CD4-positive, alpha-beta T cell (primary cell): ENCODE measurements around the gene DNTT. TPM values are rescaled to one million over a fixed set of nuclear protein-coding genes. Genes with fewer than 3 reads are reported as not detected.

Experiments
- ATAC-seq: fragments of 200-7000 bp; cut with Tn5 transposase; one replicate; pipeline ENCODE4 v1.10.0; 2022; ENCODE audit warnings: mild to moderate bottlenecking; ENCODE audit not compliant: poor library complexity
- CTCF ChIA-PET: fragments of 350-600 bp; sonication (Branson Sonifier 250); formaldehyde crosslinking; loops from one replicate; lab custom pipeline; 2021; ENCODE audit warnings: antibody characterized with exemption, inconsistent platforms; lab: Charles Lee
- POLR2A ChIA-PET: fragments of 350-600 bp; sonication (Branson Sonifier 250); formaldehyde crosslinking; loops from one replicate; lab custom pipeline; 2021; ENCODE audit warnings: antibody characterized with exemption, inconsistent platforms; lab: Charles Lee
- DNase-seq, 14 experiments: peaks; one replicate each; pipeline ENCODE4 v3.0.0-alpha.2; 2013 to 2020; ENCODE audit warnings: mixed read lengths in 2 of 14
- H3K27ac ChIP-seq, 2 donors: one replicate each; pipeline versions ENCODE4 v1.5.1 to v1.7.0; 2013; ENCODE audit warnings: low read length in 2 of 2, low read depth in 1 of 2, mild to moderate bottlenecking in 1 of 2
- H3K27me3 ChIP-seq, 2 experiments: 1 replicate in 1 of 2; 2 replicates in 1 of 2; pipeline versions ENCODE4 v1.6.1 to v1.7.0; 2013; ENCODE audit warnings: low read length in 2 of 2, control low read depth in 1 of 2, mild to moderate bottlenecking in 1 of 2, moderate library complexity in 1 of 2; ENCODE audit not compliant: insufficient read depth in 2 of 2, control insufficient read depth in 1 of 2
- H3K36me3 ChIP-seq: one replicate; pipeline ENCODE4 v1.6.1; 2013; ENCODE audit warnings: low read length, control low read depth; ENCODE audit not compliant: insufficient read depth
- H3K4me1 ChIP-seq: one replicate; pipeline ENCODE4 v1.6.1; 2013; ENCODE audit warnings: low read length, control low read depth; ENCODE audit not compliant: insufficient read depth
- H3K4me3 ChIP-seq: one replicate; pipeline ENCODE4 v1.5.1; 2013; ENCODE audit warnings: mild to moderate bottlenecking, low read length, moderate library complexity
- H3K9me3 ChIP-seq, 2 experiments: 1 replicate in 1 of 2; 2 replicates in 1 of 2; pipeline versions ENCODE4 v1.6.1 to v1.7.0; 2013; ENCODE audit warnings: low read length in 2 of 2, mild to moderate bottlenecking in 2 of 2, control low read depth in 1 of 2, moderate library complexity in 1 of 2; ENCODE audit not compliant: control insufficient read depth in 1 of 2, insufficient read depth in 1 of 2
- H3K27ac Mint-ChIP-seq: one replicate; pipeline ENCODE4 v1.8.0; 2020; ENCODE audit warnings: mixed read lengths
- H3K27me3 Mint-ChIP-seq: one replicate; pipeline ENCODE4 v1.8.0; 2021; ENCODE audit warnings: mixed read lengths
- H3K36me3 Mint-ChIP-seq: one replicate; pipeline ENCODE4 v1.8.0; 2021; ENCODE audit warnings: low read depth, mixed read lengths
- H3K4me1 Mint-ChIP-seq: one replicate; pipeline ENCODE4 v1.8.0; 2021; ENCODE audit warnings: low read depth, mixed read lengths
- H3K4me3 Mint-ChIP-seq: one replicate; pipeline ENCODE4 v1.8.0; 2020; ENCODE audit warnings: mild to moderate bottlenecking, mixed read lengths
- H3K9me3 Mint-ChIP-seq: one replicate; pipeline ENCODE4 v1.8.0; 2020; ENCODE audit warnings: mixed read lengths
- CTCF ChIP-seq: fragments of 200-600 bp; IDR thresholded peaks from one replicate; pipeline ENCODE4 v1.8.0; 2022; ENCODE audit warnings: antibody characterized with exemption, mild to moderate bottlenecking
- intact Hi-C, 2 experiments: fragments of 100-400 bp; cut with DNase I in 1 of 2; cut with micrococcal nuclease in 1 of 2; formaldehyde crosslinking; loops; one replicate each; pipeline versions ENCODE4 v1.15.1 to v1.9.0; 2023 to 2025; cut with DNase I, micrococcal nuclease
- total RNA-seq, 174 experiments: library from RNA in 2 of 174; stranded (reverse) in 2 of 174; gene quantifications; one replicate each; pipeline ENCODE4 v1.2.3 and lab custom pipeline; 2021 to 2026

Gene DNTT
- total RNA-seq, 2 experiments from 2014 or later = 0.11 TPM; not detected in 1

- Histone ChIP-seq H3K27ac (no peak overlapping the region), H3K4me3 (no peak overlapping the region), H3K27me3 (no peaks in the 10 kb centered on the region), H3K4me1 (peaks cover 8% of the 10 kb centered on the region), H3K36me3 (no peaks in the 10 kb centered on the region), H3K9me3 (no peaks in the 10 kb centered on the region)
- no peak for DNase-seq
- no peak for TF ChIP-seq CTCF
- intact Hi-C loops = loop anchor here (5.0 to 10.0 kb wide), 2 partner anchors 458 to 831 kb away; partner anchors contain the start of gene LCOR (in 1 of the 2)
- Mint-ChIP-seq H3K9me3 (no peaks in the 10 kb centered on the region), H3K27me3 (peaks cover 7% of the 10 kb centered on the region), H3K36me3 (no peaks in the 10 kb centered on the region), H3K27ac (no peak overlapping the region), H3K4me1 (peaks cover 4% of the 10 kb centered on the region), H3K4me3 (no peak overlapping the region)
- ATAC-seq = no peak
- CTCF ChIA-PET = no interaction called here
- POLR2A ChIA-PET = no interaction called here
Observed at GRCh38 chr10:96376483-96376882, 72.2 kb downstream of the DNTT start.

GRCh38 chr10:96377816-96378294 lies 73.6 kb downstream of the DNTT start:
- Histone ChIP-seq H3K4me1 (peaks cover 8% of the 10 kb centered on the region), H3K4me3 (no peak overlapping the region), H3K27me3 (no peaks in the 10 kb centered on the region), H3K27ac (no peak overlapping the region), H3K9me3 (no peaks in the 10 kb centered on the region), H3K36me3 (no peaks in the 10 kb centered on the region)
- ChIA-PET CTCF (no interaction called here), POLR2A (no interaction called here)
- Mint-ChIP-seq H3K27ac (no peak overlapping the region), H3K36me3 (no peaks in the 10 kb centered on the region), H3K27me3 (peaks cover 7% of the 10 kb centered on the region), H3K4me3 (no peak overlapping the region), H3K9me3 (no peaks in the 10 kb centered on the region), H3K4me1 (peaks cover 4% of the 10 kb centered on the region)
- ATAC-seq (no peak), DNase-seq (no peak)
- intact Hi-C loops = loop anchor here (5.0 to 10.0 kb wide), 2 partner anchors 457 to 829 kb away; partner anchors contain the start of gene LCOR (in 1 of the 2)
- TF ChIP-seq CTCF = no peak

- Histone ChIP-seq H3K27ac (no peak overlapping the region), H3K9me3 (no peaks in the 10 kb centered on the region), H3K4me3 (no peak overlapping the region), H3K4me1 (peaks cover 8% of the 10 kb centered on the region), H3K36me3 (no peaks in the 10 kb centered on the region), H3K27me3 (no peaks in the 10 kb centered on the region)
- ChIA-PET POLR2A (interaction anchor here (0.6 kb wide), 1 partner anchor 46 kb away, joined by 4 read pairs; no protein-coding TSS in a partner anchor), CTCF (interaction anchor here (1.2 kb wide), 1 partner anchor 8 kb away, joined by 3 read pairs; no protein-coding TSS in a partner anchor)
- no peaks in the 10 kb centered on the region for H3K36me3 Mint-ChIP-seq
- intact Hi-C loops = loop anchor here (5.0 to 10.0 kb wide), 2 partner anchors 456 to 829 kb away; partner anchors contain the start of gene LCOR (in 1 of the 2)
- ATAC-seq (no peak), DNase-seq (no peak)
- H3K27me3 Mint-ChIP-seq = peaks cover 7% of the 10 kb centered on the region
- no peaks in the 10 kb centered on the region for H3K9me3 Mint-ChIP-seq
- no peak for TF ChIP-seq CTCF
- no peak overlapping the region for H3K27ac Mint-ChIP-seq
- H3K4me1 Mint-ChIP-seq = peaks cover 4% of the 10 kb centered on the region
- H3K4me3 Mint-ChIP-seq = no peak overlapping the region
Observed at GRCh38 chr10:96378741-96379140, 74.5 kb downstream of the DNTT start.
